ENCODE measurements around the gene FKRP.

GRCh38 chr19:46759206-46759605 lies 13.3 kb downstream of the FKRP start:
- no peak for TF ChIP-seq POLR2A (IDR thresholded peaks at IDR 0.05)
- TF ChIP-seq CTCF (IDR thresholded peaks at IDR 0.05): no peak
- TF ChIP-seq EP300 (IDR thresholded peaks at IDR 0.05): no peak
